Measurements from ENCODE around the gene ZNF335.

- TF ChIP-seq CTCF (IDR thresholded peaks at IDR 0.05; ENCODE audit: low read length), result no peak
- TF ChIP-seq EZH2 (IDR thresholded peaks at IDR 0.05; ENCODE audit: borderline replicate concordance, low read length), result no peak
Observed at GRCh38 chr20:45952861-45953260, 19.1 kb downstream of the ZNF335 start.

All from OCI-LY1 (cell line).